ENCODE measurements around the gene OR11H7.
"Not testable (repeated sequence)": the region's sequence is repeated elsewhere in the genome, so short reads cannot be mapped to it uniquely, and the experiment has no call there.

Gene OR11H7

DNA sequence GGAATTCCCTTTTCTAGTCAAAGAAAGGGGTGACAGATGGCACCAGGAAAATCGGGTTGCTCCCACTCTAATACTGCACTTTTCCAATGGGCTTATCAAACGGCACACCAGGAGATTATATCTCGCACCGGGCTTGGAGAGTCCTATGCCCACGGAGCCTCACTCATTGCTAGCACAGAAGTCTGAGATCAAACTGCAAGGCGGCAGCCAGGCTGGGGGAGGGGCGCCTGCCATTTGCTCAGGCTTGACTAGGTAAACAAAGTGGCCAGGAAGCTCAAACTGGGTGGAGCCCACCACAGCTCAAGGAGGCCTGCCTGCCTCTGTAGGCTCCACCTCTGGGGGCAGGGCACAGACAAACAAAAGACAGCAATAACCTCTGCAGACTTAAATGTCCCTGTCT, 51.5 kb downstream of the OR11H7 start:
- not testable (repeated sequence) for DNase-seq

Measured in right forelimb (tissue), 1 donor.